GM12878 (cell line): ENCODE data around the gene TESPA1. TPM values are rescaled to one million over a fixed set of nuclear protein-coding genes. Genes with fewer than 3 reads are reported as not detected.

ENCODE experiments used
- BCL3 ChIP-seq: IDR thresholded peaks from 2 replicates; pipeline ENCODE4 v1.6.1; 2011; ENCODE audit warnings: borderline replicate concordance, low read depth, mild to moderate bottlenecking, moderate library complexity, low read length; ENCODE audit not compliant: insufficient read depth, poor library complexity, severe bottlenecking
- CREB1 ChIP-seq: IDR thresholded peaks from 2 replicates; pipeline ENCODE4 v1.6.1; 2012; ENCODE audit warnings: low read depth, mild to moderate bottlenecking, inconsistent platforms
- DPF2 ChIP-seq: fragments of 450-650 bp; IDR thresholded peaks from 2 replicates; pipeline ENCODE4 v1.6.1; 2017; ENCODE audit warnings: mild to moderate bottlenecking
- ELK1 ChIP-seq: IDR thresholded peaks from 2 replicates; pipeline ENCODE4 v1.6.1; 2012; ENCODE audit warnings: low read depth, low read length, improper control_type of control experiment
- ESRRA ChIP-seq: IDR thresholded peaks from 2 replicates; pipeline ENCODE4 v1.6.1; 2012; ENCODE audit warnings: mild to moderate bottlenecking, low read length, improper control_type of control experiment
- FOS ChIP-seq: IDR thresholded peaks from 3 replicates; pipeline ENCODE4 v1.6.1; 2011; ENCODE audit warnings: borderline replicate concordance; ENCODE audit not compliant: insufficient read length; ENCODE audit errors: extremely low read depth
- GATAD2B ChIP-seq: fragments of 450-650 bp; conservative IDR thresholded peaks from 2 replicates; pipeline ENCODE4 v1.6.1; 2017; ENCODE audit warnings: low read depth, mild to moderate bottlenecking, moderate library complexity
- IKZF2 ChIP-seq, 2 experiments: fragments of 450-650 bp; IDR thresholded peaks; 2 replicates each; pipeline ENCODE4 v1.6.1; 2017; ENCODE audit warnings: mild to moderate bottlenecking in 2 of 2, moderate library complexity in 2 of 2
- MTA3 ChIP-seq: IDR thresholded peaks from 2 replicates; pipeline ENCODE4 v1.6.1; 2012; ENCODE audit warnings: low read length, inconsistent platforms, borderline replicate concordance
- NFIC ChIP-seq: IDR thresholded peaks from 2 replicates; pipeline ENCODE4 v1.6.1; 2012; ENCODE audit warnings: low read depth, mild to moderate bottlenecking, inconsistent platforms, low read length, moderate library complexity
- NR2C1 ChIP-seq: fragments of 450-650 bp; IDR thresholded peaks from 2 replicates; pipeline ENCODE4 v1.6.1; 2017; ENCODE audit warnings: antibody characterized with exemption, mild to moderate bottlenecking, moderate library complexity
- PAX8 ChIP-seq: fragments of 450-650 bp; IDR thresholded peaks from 2 replicates; pipeline ENCODE4 v1.6.1; 2017; ENCODE audit warnings: mild to moderate bottlenecking, moderate library complexity
- RAD51 ChIP-seq: fragments of 450-650 bp; IDR thresholded peaks from 2 replicates; pipeline ENCODE4 v1.6.1; 2016; ENCODE audit warnings: moderate library complexity, mild to moderate bottlenecking, inconsistent platforms
- RCOR1 ChIP-seq: conservative IDR thresholded peaks from 2 replicates; pipeline ENCODE4 v1.6.1; 2012; ENCODE audit warnings: low read depth, low read length, improper control_type of control experiment
- RELA ChIP-seq: fragments of 450-650 bp; IDR thresholded peaks from 2 replicates; pipeline ENCODE4 v1.8.0; 2014; ENCODE audit warnings: borderline replicate concordance; ENCODE audit not compliant: partially characterized antibody
- RUNX3 ChIP-seq: IDR thresholded peaks from 2 replicates; pipeline ENCODE4 v1.6.1; 2012; ENCODE audit warnings: low read length, inconsistent platforms
- TCF3 ChIP-seq: IDR thresholded peaks from 2 replicates; pipeline ENCODE4 v1.6.1; 2012; ENCODE audit warnings: low read depth, mild to moderate bottlenecking, low read length, borderline replicate concordance; ENCODE audit not compliant: insufficient read depth
- ZBTB33 ChIP-seq: fragments of 450-650 bp; IDR thresholded peaks from 2 replicates; pipeline ENCODE4 v1.6.1; 2017; ENCODE audit warnings: mild to moderate bottlenecking
- ZNF274 ChIP-seq: IDR thresholded peaks from one replicate; pipeline ENCODE4 v1.8.0; 2011; ENCODE audit not compliant: insufficient read length, insufficient read depth
- ZNF384 ChIP-seq: IDR thresholded peaks from 2 replicates; pipeline ENCODE4 v1.6.1; 2012; ENCODE audit warnings: low read depth, mild to moderate bottlenecking, low read length, improper control_type of control experiment, borderline replicate concordance
- polyA plus RNA-seq, 11 experiments: library from polyadenylated mRNA; depleted of rRNA in 4 of 11; unstranded in 6 of 11; stranded (reverse) in 5 of 11; fragments of >200 nt; fragmentation: Nextera tagmentation in 4 of 11; fragmentation: Illumina TruSeq in 1 of 11; extraction: Ambion mirVana in 4 of 11; extraction: Trizol in 1 of 11; gene quantifications; 1 replicate in 1 of 11; 2 replicates in 10 of 11; pipeline versions ENCODE4 v1.2.1 to v1.2.3, GENCODE V29; 2011 to 2016; ENCODE audit warnings: inconsistent platforms in 2 of 11, missing spikeins in 2 of 11, low read depth in 1 of 11
- total RNA-seq, 4 experiments: library from RNA; depleted of rRNA in 3 of 4; stranded (reverse); fragments of >200 nt in 3 of 4; fragmentation: Illumina TruSeq in 1 of 4; extraction: Trizol in 1 of 4; gene quantifications; 2 replicates each; pipeline versions ENCODE4 v1.2.1 to v1.2.3, GENCODE V29; 2013 to 2021
- TF ChIP-seq, protein P1 (sequence below): IDR thresholded peaks from 2 replicates; pipeline ENCODE4 v1.6.1; 2011; ENCODE audit warnings: low read depth, mild to moderate bottlenecking, low read length, moderate library complexity, borderline replicate concordance; ENCODE audit errors: extremely low read depth
- TF ChIP-seq, protein P2 (sequence below): fragments of 450-650 bp; formaldehyde crosslinking; IDR thresholded peaks from 2 replicates; pipeline ENCODE4 v1.4.0; 2020; ENCODE audit warnings: mild to moderate bottlenecking, moderate library complexity

TESPA1 gene
- total and polyA plus RNA-seq, 10 of the 15 experiments (the other 5 are each of a cell fraction or from before 2014, with no cell fraction given), result 13.8 to 56.2 (median 23.9) TPM

- TF ChIP-seq ELK1 (no peak), ESRRA (no peak), NR2C1 (no peak), CREB1 (no peak), ZNF274 (no peak), ZNF384 (no peak), BCL3 (peak; percentile 25), NFIC (peak; percentile 57), ZBTB33 (0 out of 2 replicates have a peak, but pooled peaks have one; percentile 24), RAD51 (no peak), MTA3 (peak; percentile 15; the same call in 1 of the 2 replicates), RELA (no peak), TCF3 (0 out of 2 replicates have a peak, but pooled peaks have one; percentile 54), IKZF2 (IDR thresholded peaks at IDR 0.05) (peak; percentile 73 to 78), PAX8 (no peak), RCOR1 (no peak), FOS (no peak), GATAD2B (no peak), DPF2 (peak; percentile 75; the same call in 1 of the 2 replicates), RUNX3 (peak; percentile 60)
- TF ChIP-seq, protein P1, sequence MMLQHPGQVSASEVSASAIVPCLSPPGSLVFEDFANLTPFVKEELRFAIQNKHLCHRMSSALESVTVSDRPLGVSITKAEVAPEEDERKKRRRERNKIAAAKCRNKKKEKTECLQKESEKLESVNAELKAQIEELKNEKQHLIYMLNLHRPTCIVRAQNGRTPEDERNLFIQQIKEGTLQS, result no peak
- TF ChIP-seq, protein P2, sequence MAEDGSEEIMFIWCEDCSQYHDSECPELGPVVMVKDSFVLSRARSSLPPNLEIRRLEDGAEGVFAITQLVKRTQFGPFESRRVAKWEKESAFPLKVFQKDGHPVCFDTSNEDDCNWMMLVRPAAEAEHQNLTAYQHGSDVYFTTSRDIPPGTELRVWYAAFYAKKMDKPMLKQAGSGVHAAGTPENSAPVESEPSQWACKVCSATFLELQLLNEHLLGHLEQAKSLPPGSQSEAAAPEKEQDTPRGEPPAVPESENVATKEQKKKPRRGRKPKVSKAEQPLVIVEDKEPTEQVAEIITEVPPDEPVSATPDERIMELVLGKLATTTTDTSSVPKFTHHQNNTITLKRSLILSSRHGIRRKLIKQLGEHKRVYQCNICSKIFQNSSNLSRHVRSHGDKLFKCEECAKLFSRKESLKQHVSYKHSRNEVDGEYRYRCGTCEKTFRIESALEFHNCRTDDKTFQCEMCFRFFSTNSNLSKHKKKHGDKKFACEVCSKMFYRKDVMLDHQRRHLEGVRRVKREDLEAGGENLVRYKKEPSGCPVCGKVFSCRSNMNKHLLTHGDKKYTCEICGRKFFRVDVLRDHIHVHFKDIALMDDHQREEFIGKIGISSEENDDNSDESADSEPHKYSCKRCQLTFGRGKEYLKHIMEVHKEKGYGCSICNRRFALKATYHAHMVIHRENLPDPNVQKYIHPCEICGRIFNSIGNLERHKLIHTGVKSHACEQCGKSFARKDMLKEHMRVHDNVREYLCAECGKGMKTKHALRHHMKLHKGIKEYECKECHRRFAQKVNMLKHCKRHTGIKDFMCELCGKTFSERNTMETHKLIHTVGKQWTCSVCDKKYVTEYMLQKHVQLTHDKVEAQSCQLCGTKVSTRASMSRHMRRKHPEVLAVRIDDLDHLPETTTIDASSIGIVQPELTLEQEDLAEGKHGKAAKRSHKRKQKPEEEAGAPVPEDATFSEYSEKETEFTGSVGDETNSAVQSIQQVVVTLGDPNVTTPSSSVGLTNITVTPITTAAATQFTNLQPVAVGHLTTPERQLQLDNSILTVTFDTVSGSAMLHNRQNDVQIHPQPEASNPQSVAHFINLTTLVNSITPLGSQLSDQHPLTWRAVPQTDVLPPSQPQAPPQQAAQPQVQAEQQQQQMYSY (CRISPR knock-in tag), result no peak
These were observed 6.8 kb upstream of the TESPA1 start (continued) for GRCh38 chr12:54991161-54991990.
